NCI-H1092 treated with DMSO at 0.1 percent for 48 hours (cell line): ENCODE data around the gene CSRP2.
A peak's percentile ranks its signal among the peaks of the same experiment; 100 is the strongest.

ENCODE experiments used
- DNase-seq: peaks from one replicate; lab custom pipeline; 2025; lab: John Stamatoyannopoulos, UW

CSRP2 gene

GRCh38 chr12:76878899-76879709 lies at the start of gene CSRP2:
Gene CSRP2 (minus strand): TSS chr12:76879019. CDS start chr12:76866260, 12,759 bp downstream.
- DNase-seq = peak; percentile 56

- DNase-seq = no peak
Observed at GRCh38 chr12:76927170-76927784, 48.5 kb upstream of the CSRP2 start.

- DNase-seq = no peak
Observed at GRCh38 chr12:76925135-76925534, 46.3 kb upstream of the CSRP2 start.

- no peak for DNase-seq
Observed at GRCh38 chr12:76922866-76923265, 44.0 kb upstream of the CSRP2 start.

- no peak for DNase-seq
Observed at GRCh38 chr12:76921891-76922664, 43.3 kb upstream of the CSRP2 start.

- no peak for DNase-seq
Observed at GRCh38 chr12:76921100-76921471, 42.3 kb upstream of the CSRP2 start.

GRCh38 chr12:76920172-76921099 lies 41.6 kb upstream of the CSRP2 start:
- DNase-seq = no peak

GRCh38 chr12:76919383-76920171 lies 40.8 kb upstream of the CSRP2 start:
- peak; percentile 17 for DNase-seq

GRCh38 chr12:76916170-76916540 lies 37.3 kb upstream of the CSRP2 start:
- no peak for DNase-seq

GRCh38 chr12:76915361-76916169 lies 36.7 kb upstream of the CSRP2 start:
- DNase-seq = no peak

GRCh38 chr12:76914102-76914859 lies 35.5 kb upstream of the CSRP2 start:
- DNase-seq = no peak

- no peak for DNase-seq
Observed at GRCh38 chr12:76909290-76909689, 30.5 kb upstream of the CSRP2 start.

GRCh38 chr12:76908303-76909017 lies 29.6 kb upstream of the CSRP2 start:
- no peak for DNase-seq

GRCh38 chr12:76901628-76902380 lies 23.0 kb upstream of the CSRP2 start:
- DNase-seq = no peak

- no peak for DNase-seq
Observed at GRCh38 chr12:76899522-76899921, 20.7 kb upstream of the CSRP2 start.

- no peak for DNase-seq
Observed at GRCh38 chr12:76898442-76898841, 19.6 kb upstream of the CSRP2 start.

GRCh38 chr12:76896274-76896673 lies 17.5 kb upstream of the CSRP2 start:
- DNase-seq = no peak

GRCh38 chr12:76895796-76896195 lies 17.0 kb upstream of the CSRP2 start:
- DNase-seq = no peak
